ENCODE data around the gene MYO5B. TPM values are rescaled to one million over a fixed set of nuclear protein-coding genes. Genes with fewer than 3 reads are reported as not detected.

MYO5B gene
- total and polyA plus RNA-seq, 4 donors: 5.4 to 23.4 (median 11.4) TPM

- H3K9ac ChIP-seq (ENCODE audit: low read depth in 1 of 2, low read length in 2 of 2): no peak overlapping the region
- TF ChIP-seq RXRA (IDR thresholded peaks at IDR 0.05) (no peak), SP1 (IDR thresholded peaks at IDR 0.05) (no peak), EGR1 (IDR thresholded peaks at IDR 0.05; ENCODE audit: low read depth in 2 of 2) (no peak), YY1 (IDR thresholded peaks at IDR 0.05) (no peak), FOXA2 (IDR thresholded peaks at IDR 0.05) (no peak), JUND (IDR thresholded peaks at IDR 0.05) (no peak), ZBTB33 (IDR thresholded peaks at IDR 0.05) (no peak), CTCF (IDR thresholded peaks at IDR 0.05; ENCODE audit: low read depth, low read length, missing input control) (no peak), FOXA1 (IDR thresholded peaks at IDR 0.05) (no peak), REST (IDR thresholded peaks at IDR 0.05) (no peak), HNF4G (IDR thresholded peaks at IDR 0.05) (no peak), MAX (IDR thresholded peaks at IDR 0.05) (no peak), ATF3 (IDR thresholded peaks at IDR 0.05) (no peak), HNF4A (conservative IDR thresholded peaks at IDR 0.05) (no peak), TAF1 (conservative IDR thresholded peaks at IDR 0.05) (no peak)
- no peak for DNase-seq (ENCODE audit: low spot score)
- 53% methylated on average over 1 of the region's 1 CpG for WGBS
- H3K36me3 ChIP-seq (ENCODE audit: control insufficient read depth in 4 of 4, insufficient read depth in 3 of 4, low read depth in 1 of 4, low read length in 3 of 4): no peaks in the 10 kb centered on the region
- no peak overlapping the region for H3K27ac ChIP-seq (ENCODE audit: low read depth in 1 of 2, low read length in 2 of 2)
- no peaks in the 10 kb centered on the region for H3K9me3 ChIP-seq (ENCODE audit: control insufficient read depth in 4 of 4, low read length in 3 of 4)
- peaks cover 0 to 5% (median 0%) of the 10 kb centered on the region in 4 donors for H3K27me3 ChIP-seq (ENCODE audit: control insufficient read depth in 4 of 4, insufficient read depth in 4 of 4, low read length in 3 of 4)
- peaks cover 0 to 4% (median 0%) of the 10 kb centered on the region in 4 donors for H3K4me1 ChIP-seq (ENCODE audit: control insufficient read depth in 4 of 4, insufficient read depth in 4 of 4, low read length in 3 of 4)
- H3K4me3 ChIP-seq (ENCODE audit: low read depth in 1 of 3, low read length in 3 of 3): no peak overlapping the region
These were observed 12.8 kb upstream of the MYO5B start for GRCh38 chr18:50207722-50208121.

All from liver (tissue), 9 donors.